B cell (primary cell): Measurements from ENCODE around the gene KNSTRN. TPM values are rescaled to one million over a fixed set of nuclear protein-coding genes. Genes with fewer than 3 reads are reported as not detected.

ENCODE experiments used
- ATAC-seq: fragments of 200-7000 bp; cut with Tn5 transposase; one replicate; pipeline ENCODE4 v1.10.0; 2021; ENCODE audit warnings: low read depth, mild to moderate bottlenecking, moderate number of reproducible peaks, moderate library complexity
- CTCF ChIA-PET: fragments of 350-600 bp; sonication (Branson Sonifier 250); formaldehyde crosslinking; loops from one replicate; lab custom pipeline; 2021; ENCODE audit warnings: antibody characterized with exemption, inconsistent platforms; lab: Charles Lee
- POLR2A ChIA-PET: fragments of 350-600 bp; sonication (Branson Sonifier 250); formaldehyde crosslinking; loops from one replicate; lab custom pipeline; 2021; ENCODE audit warnings: antibody characterized with exemption; lab: Charles Lee
- DNase-seq: peaks from one replicate; pipeline ENCODE4 v3.0.0; 2013
- H2AFZ ChIP-seq: 2 replicates; pipeline ENCODE4 v1.6.1; 2012; ENCODE audit warnings: mild to moderate bottlenecking, low read depth, low read length; ENCODE audit not compliant: insufficient read depth, poor library complexity, severe bottlenecking
- H3K27ac ChIP-seq, 2 donors: 1 replicate in 1 of 2; 2 replicates in 1 of 2; pipeline ENCODE4 v1.5.1; 2012 to 2013; ENCODE audit warnings: low read length in 2 of 2, mild to moderate bottlenecking in 2 of 2, moderate library complexity in 1 of 2
- H3K27me3 ChIP-seq, 4 experiments: fragments of 200-600 bp in 1 of 4; sonication (generic) in 1 of 4; replicated peaks in 1 of 4; 1 replicate in 2 of 4; 2 replicates in 2 of 4; pipeline versions ENCODE4 v1.6.1 to v1.7.0; 2013 to 2016; ENCODE audit warnings: low read length in 3 of 4, mild to moderate bottlenecking in 2 of 4, mixed read lengths in 1 of 4, moderate library complexity in 1 of 4; ENCODE audit not compliant: insufficient read depth in 4 of 4, control insufficient read depth in 3 of 4; ENCODE audit errors: control extremely low read depth in 1 of 4
- H3K36me3 ChIP-seq, 2 experiments: replicated peaks in 1 of 2; 1 replicate in 1 of 2; 2 replicates in 1 of 2; pipeline versions ENCODE4 v1.6.1 to v1.7.1; 2013; ENCODE audit warnings: low read length in 1 of 2; ENCODE audit not compliant: insufficient read depth in 2 of 2, control insufficient read depth in 1 of 2; ENCODE audit errors: control extremely low read depth in 1 of 2, extremely low read depth in 1 of 2
- H3K4me1 ChIP-seq, 2 donors: fragments of 200-600 bp in 1 of 2; sonication (generic) in 1 of 2; 1 replicate in 1 of 2; 2 replicates in 1 of 2; pipeline versions ENCODE4 v1.5.1 to v1.6.1; 2013 to 2017; ENCODE audit warnings: low read length in 2 of 2; ENCODE audit not compliant: control insufficient read depth in 2 of 2, insufficient read depth in 2 of 2
- H3K4me2 ChIP-seq: replicated peaks from 2 replicates; pipeline ENCODE3; 2012; ENCODE audit warnings: mild to moderate bottlenecking, low read depth, low read length; ENCODE audit not compliant: poor library complexity, severe bottlenecking
- H3K4me3 ChIP-seq, 5 experiments: fragments of 200-600 bp in 1 of 5; sonication (generic) in 1 of 5; 1 replicate in 3 of 5; 2 replicates in 2 of 5; pipeline versions ENCODE4 v1.5.1 to v1.7.0; 2011 to 2016; ENCODE audit warnings: low read length in 4 of 5, mild to moderate bottlenecking in 4 of 5, low read depth in 2 of 5, control low read depth in 1 of 5, moderate library complexity in 1 of 5; ENCODE audit not compliant: insufficient read depth in 1 of 5; ENCODE audit errors: control extremely low read depth in 1 of 5, extremely low read depth in 1 of 5
- H3K79me2 ChIP-seq: fragments of 200-600 bp; sonication (generic); one replicate; pipeline ENCODE4 v1.6.0; 2016; ENCODE audit warnings: low read length; ENCODE audit not compliant: control insufficient read depth, insufficient read depth
- H3K9ac ChIP-seq: fragments of 200-600 bp; sonication (generic); 2 replicates; pipeline ENCODE4 v1.6.1; 2017; ENCODE audit warnings: mild to moderate bottlenecking, low read length, moderate library complexity
- H3K9me3 ChIP-seq, 3 donors: one replicate each; pipeline versions ENCODE4 v1.6.1 to v1.7.1; 2013; ENCODE audit warnings: low read length in 2 of 3; ENCODE audit not compliant: control insufficient read depth in 2 of 3, insufficient read depth in 1 of 3; ENCODE audit errors: control extremely low read depth in 1 of 3
- H4K20me1 ChIP-seq: 2 replicates; pipeline ENCODE4 v1.6.0; 2012; ENCODE audit warnings: mild to moderate bottlenecking, low read length; ENCODE audit not compliant: insufficient read depth, control insufficient read depth, poor library complexity, severe bottlenecking
- H3K27ac Mint-ChIP-seq: one replicate; pipeline ENCODE4 v1.8.0; 2021; ENCODE audit warnings: mixed read lengths
- H3K27me3 Mint-ChIP-seq: one replicate; pipeline ENCODE4 v1.8.0; 2021; ENCODE audit warnings: mixed read lengths
- H3K4me1 Mint-ChIP-seq: one replicate; pipeline ENCODE4 v1.8.0; 2021; ENCODE audit warnings: mixed read lengths
- H3K4me3 Mint-ChIP-seq: one replicate; pipeline ENCODE4 v1.8.0; 2021; ENCODE audit warnings: mixed read lengths
- H3K9me3 Mint-ChIP-seq: one replicate; pipeline ENCODE4 v1.8.0; 2022; ENCODE audit warnings: mixed read lengths; ENCODE audit not compliant: insufficient read depth
- CTCF ChIP-seq: fragments of 200-600 bp; IDR thresholded peaks from one replicate; pipeline ENCODE4 v1.8.0; 2022; ENCODE audit warnings: antibody characterized with exemption, mild to moderate bottlenecking
- EZH2 ChIP-seq: IDR thresholded peaks from 2 replicates; pipeline ENCODE4 v1.6.1; 2012; ENCODE audit warnings: borderline replicate concordance, low read depth, mild to moderate bottlenecking, moderate library complexity, low read length; ENCODE audit not compliant: insufficient read depth, poor library complexity, severe bottlenecking
- WGBS: methylation state at CpG from one replicate; pipeline ENCODE4 v1.1.5; 2013; ENCODE audit warnings: missing lambda C conversion rate; ENCODE audit not compliant: insufficient coverage; 5-methylcytosine and 5-hydroxymethylcytosine counted together
- intact Hi-C: fragments of 100-400 bp; cut with micrococcal nuclease; formaldehyde crosslinking; loops from one replicate; pipeline ENCODE4 v1.10.0; 2022
- polyA plus RNA-seq: library from polyadenylated mRNA; depleted of rRNA; stranded (reverse); fragments of >200 nt; gene quantifications from 2 replicates; pipeline ENCODE4 v1.2.3, GENCODE V29; 2012
- total RNA-seq, 2 donors: library from RNA; stranded (reverse); fragments of 120-200 nt in 1 of 2; gene quantifications; 1 replicate in 1 of 2; 2 replicates in 1 of 2; pipeline versions ENCODE4 v1.2.3 to v1.2.4, GENCODE V29; 2013 to 2022

KNSTRN gene
- total and polyA plus RNA-seq, 2 donors (not counting 1 experiment from before 2014, with no cell fraction given) = 4.0 to 14.0 TPM

GRCh38 chr15:40345225-40345866, 37.2 kb upstream of the KNSTRN start:
- H3K4me3 Mint-ChIP-seq = no peak overlapping the region
- H3K4me1 Mint-ChIP-seq = no peaks in the 10 kb centered on the region
- ChIA-PET CTCF (interaction anchor here (1.1 to 15.0 kb wide), 16 partner anchors 9 to 118 kb away, joined by 3 to 382 read pairs (median 8); partner anchors contain the start of genes INAFM2, IVD and PLCB2), POLR2A (no interaction called here)
- no peak overlapping the region for H3K9ac ChIP-seq
- no peaks in the 10 kb centered on the region for H3K9me3 ChIP-seq
- DNase-seq (no peak), ATAC-seq (no peak)
- no peak overlapping the region for H2AFZ ChIP-seq
- no peak overlapping the region for H3K4me2 ChIP-seq
- H3K9me3 Mint-ChIP-seq = no peaks in the 10 kb centered on the region
- no peaks in the 10 kb centered on the region for H3K27me3 Mint-ChIP-seq
- H4K20me1 ChIP-seq = no peaks in the 10 kb centered on the region
- no peaks in the 10 kb centered on the region for H3K4me1 ChIP-seq
- no peak overlapping the region for H3K4me3 ChIP-seq
- H3K27me3 ChIP-seq = no peaks in the 10 kb centered on the region
- TF ChIP-seq CTCF (no peak), EZH2 (no peak)
- no peaks in the 10 kb centered on the region for H3K36me3 ChIP-seq
- 68% methylated on average over 8 of the region's 10 CpGs for WGBS
- no peak overlapping the region for H3K27ac Mint-ChIP-seq
- H3K27ac ChIP-seq = no peak overlapping the region
- intact Hi-C loops = no loop called here
- H3K79me2 ChIP-seq = no peaks in the 10 kb centered on the region

GRCh38 chr15:40345867-40346578, 36.5 kb upstream of the KNSTRN start:
- H3K27ac ChIP-seq = no peak overlapping the region
- WGBS = 80% methylated on average over 3 of the region's 6 CpGs
- TF ChIP-seq CTCF = no peak
- no peak for TF ChIP-seq EZH2

More at GRCh38 chr15:40345867-40346578, 36.5 kb upstream of the KNSTRN start:
- CTCF ChIA-PET = interaction anchor here (0.6 to 15.0 kb wide), 3 partner anchors 9 to 515 kb away, joined by 3 to 308 read pairs (median 6); no protein-coding TSS in a partner anchor
- Mint-ChIP-seq H3K9me3 (no peaks in the 10 kb centered on the region), H3K27me3 (no peaks in the 10 kb centered on the region), H3K4me1 (no peaks in the 10 kb centered on the region), H3K4me3 (no peak overlapping the region), H3K27ac (no peak overlapping the region)
- no peaks in the 10 kb centered on the region for H3K27me3 ChIP-seq
- DNase-seq (no peak), ATAC-seq (no peak)
- no peaks in the 10 kb centered on the region for H3K9me3 ChIP-seq
- no peak overlapping the region for H2AFZ ChIP-seq
- no peaks in the 10 kb centered on the region for H4K20me1 ChIP-seq
- H3K4me3 ChIP-seq = no peak overlapping the region
- H3K4me1 ChIP-seq = no peaks in the 10 kb centered on the region
- H3K36me3 ChIP-seq = no peaks in the 10 kb centered on the region
- H3K79me2 ChIP-seq = no peaks in the 10 kb centered on the region
- no peak overlapping the region for H3K4me2 ChIP-seq
- intact Hi-C loops = no loop called here
- no peak overlapping the region for H3K9ac ChIP-seq
- POLR2A ChIA-PET = no interaction called here
